SK-N-SH (cell line): ENCODE measurements around the gene TOMM40. TPM values are rescaled to one million over a fixed set of nuclear protein-coding genes. Genes with fewer than 3 reads are reported as not detected.

ENCODE experiments used
- CTCF ChIA-PET: fragments of 300-600, 350-600 bp; formaldehyde crosslinking; extraction: SDS; loops from one replicate; lab custom pipeline; 2021; lab: Yijun Ruan, JAX
- POLR2A ChIA-PET: fragments of 350-600 bp; sonication (Branson Sonifier 250); formaldehyde crosslinking; extraction: SDS; loops from one replicate; lab custom pipeline; 2020; ENCODE audit warnings: antibody characterized with exemption, inconsistent platforms; lab: Yijun Ruan, JAX
- DNase-seq: peaks from one replicate; pipeline ENCODE4 v3.0.0; 2012
- H2AFZ ChIP-seq: fragments of 200-600 bp; sonication (generic); 2 replicates; pipeline ENCODE4 v1.8.1; 2016; ENCODE audit warnings: antibody characterized with exemption, mild to moderate bottlenecking, low read depth
- H3F3A ChIP-seq: fragments of 200-600 bp; sonication (generic); replicated peaks from 2 replicates; pipeline ENCODE3; 2016; ENCODE audit warnings: antibody characterized with exemption, mild to moderate bottlenecking; ENCODE audit not compliant: insufficient read depth
- H3K27ac ChIP-seq, 2 experiments: fragments of 200-500 bp in 1 of 2; fragments of 200-600 bp in 1 of 2; sonication (Bioruptor generic) in 1 of 2; sonication (generic), shearing (Covaris generic) in 1 of 2; 2 replicates each; pipeline versions ENCODE4 v1.5.1 to v1.6.1; 2014 to 2016; ENCODE audit warnings: low read depth in 2 of 2, inconsistent platforms in 1 of 2, low read length in 1 of 2, mild to moderate bottlenecking in 1 of 2, mixed read lengths in 1 of 2
- H3K27me3 ChIP-seq: fragments of 200-600 bp; sonication (generic), shearing (Covaris generic); 2 replicates; pipeline ENCODE4 v1.6.1; 2016; ENCODE audit warnings: mixed run types; ENCODE audit not compliant: insufficient read depth
- H3K36me3 ChIP-seq, 2 experiments: fragments of 200-500 bp in 1 of 2; fragments of 200-600 bp in 1 of 2; sonication (Bioruptor generic) in 1 of 2; sonication (generic) in 1 of 2; replicated peaks in 1 of 2; 2 replicates each; pipeline versions ENCODE3 to v1.5.1; 2014 to 2016; ENCODE audit warnings: low read length in 1 of 2, mild to moderate bottlenecking in 1 of 2; ENCODE audit not compliant: insufficient read depth in 2 of 2, control insufficient read depth in 1 of 2
- H3K4me1 ChIP-seq, 2 experiments: fragments of 200-500 bp in 1 of 2; fragments of 200-600 bp in 1 of 2; sonication (Bioruptor generic) in 1 of 2; sonication (generic), shearing (Covaris generic) in 1 of 2; 2 replicates each; pipeline versions ENCODE4 v1.5.1 to v1.6.1; 2014 to 2016; ENCODE audit warnings: low read depth in 1 of 2, low read length in 1 of 2, mixed run types in 1 of 2; ENCODE audit not compliant: insufficient read depth in 2 of 2, control insufficient read depth in 1 of 2
- H3K4me2 ChIP-seq: fragments of 200-600 bp; sonication (generic), shearing (Covaris generic); 2 replicates; pipeline ENCODE4 v1.6.1; 2017; ENCODE audit warnings: mixed run types
- H3K4me3 ChIP-seq, 2 experiments: fragments of 200-500 bp in 1 of 2; fragments of 200-600 bp in 1 of 2; sonication (Bioruptor generic) in 1 of 2; sonication (generic), shearing (Covaris generic) in 1 of 2; 2 replicates each; pipeline versions ENCODE4 v1.5.1 to v1.8.1; 2014 to 2016; ENCODE audit warnings: low read depth in 2 of 2, inconsistent platforms in 1 of 2, low read length in 1 of 2, mild to moderate bottlenecking in 1 of 2, mixed read lengths in 1 of 2, moderate library complexity in 1 of 2
- H3K79me2 ChIP-seq: fragments of 200-600 bp; sonication (generic); 2 replicates; pipeline ENCODE4 v1.8.1; 2017; ENCODE audit warnings: mild to moderate bottlenecking; ENCODE audit not compliant: insufficient read depth
- H3K9ac ChIP-seq: fragments of 200-600 bp; sonication (generic); 2 replicates; pipeline ENCODE4 v1.6.1; 2017; ENCODE audit warnings: mixed run types
- H3K9me2 ChIP-seq: fragments of 200-600 bp; sonication (generic); 2 replicates; pipeline ENCODE4 v1.6.1; 2017; ENCODE audit warnings: mixed run types
- H3K9me3 ChIP-seq: fragments of 200-600 bp; sonication (generic); 2 replicates; pipeline ENCODE4 v1.6.1; 2017; ENCODE audit warnings: mixed run types, mild to moderate bottlenecking, moderate library complexity
- H4K20me1 ChIP-seq: fragments of 200-600 bp; sonication (generic); 2 replicates; pipeline ENCODE4 v1.6.1; 2017; ENCODE audit warnings: mild to moderate bottlenecking, mixed run types; ENCODE audit not compliant: insufficient read depth
- CTCF ChIP-seq: fragments of 200-600 bp; sonication (generic); IDR thresholded peaks from 2 replicates; pipeline ENCODE4 v1.6.1; 2017; ENCODE audit warnings: antibody characterized with exemption, mild to moderate bottlenecking, moderate library complexity
- EZH2phosphoT487 ChIP-seq: fragments of 200-600 bp; sonication (generic); IDR thresholded peaks from 2 replicates; pipeline ENCODE4 v1.6.1; 2017; ENCODE audit warnings: low read depth, mixed run types, mild to moderate bottlenecking, antibody characterized with exemption, moderate library complexity, borderline replicate concordance
- IRF3 ChIP-seq: fragments of 150-350 bp; IDR thresholded peaks from 2 replicates; pipeline ENCODE4 v1.6.1; 2016; ENCODE audit warnings: mild to moderate bottlenecking, low read depth, low read length
- JUND ChIP-seq: IDR thresholded peaks from 2 replicates; pipeline ENCODE4 v1.4.0; 2012
- MAX ChIP-seq: IDR thresholded peaks from 2 replicates; pipeline ENCODE4 v1.4.0; 2012; ENCODE audit warnings: low read depth
- NRF1 ChIP-seq: IDR thresholded peaks from 2 replicates; pipeline ENCODE4 v1.6.1; 2012; ENCODE audit warnings: low read depth, mild to moderate bottlenecking, low read length
- PBX3 ChIP-seq: IDR thresholded peaks from 2 replicates; pipeline ENCODE4; 2012
- POLR2AphosphoS5 ChIP-seq: IDR thresholded peaks from 2 replicates; pipeline ENCODE4 v1.6.1; 2012; ENCODE audit warnings: low read depth, low read length
- RAD21 ChIP-seq: IDR thresholded peaks from 2 replicates; pipeline ENCODE4 v1.6.1; 2012; ENCODE audit warnings: mild to moderate bottlenecking, low read length
- REST ChIP-seq: IDR thresholded peaks from 2 replicates; pipeline ENCODE4 v1.6.1; 2012; ENCODE audit warnings: mild to moderate bottlenecking, low read depth, low read length, moderate library complexity
- TCF12 ChIP-seq: IDR thresholded peaks from 2 replicates; pipeline ENCODE4 v1.4.0; 2012
- TEAD4 ChIP-seq: IDR thresholded peaks from 2 replicates; pipeline ENCODE4 v1.4.0; 2012; ENCODE audit warnings: mild to moderate bottlenecking, borderline replicate concordance; ENCODE audit not compliant: insufficient read depth
- YY1 ChIP-seq: IDR thresholded peaks from 2 replicates; pipeline ENCODE4 v1.4.0; 2012; ENCODE audit warnings: low read depth, mild to moderate bottlenecking
- ZBTB33 ChIP-seq: IDR thresholded peaks from 2 replicates; pipeline ENCODE4 v1.4.0; 2012; ENCODE audit warnings: low read depth, borderline replicate concordance
- WGBS: methylation state at CpG from one replicate; pipeline ENCODE4 v1.1.6; 2017; ENCODE audit warnings: low lambda C conversion rate; 5-methylcytosine and 5-hydroxymethylcytosine counted together
- polyA plus RNA-seq, 3 experiments: library from polyadenylated mRNA; depleted of rRNA; stranded (reverse); fragments of >200 nt; gene quantifications; 2 replicates each; pipeline ENCODE4 v1.2.3, GENCODE V29; 2012

The TOMM40 gene
- polyA plus RNA-seq, 1 of the 3 experiments (the other 2 are of a cell fraction): 78.9 TPM

GRCh38 chr19:44897835-44898234, 6.8 kb downstream of the TOMM40 start (continued):
- TF ChIP-seq CTCF (no peak), TEAD4 (no peak), REST (no peak), PBX3 (no peak), POLR2AphosphoS5 (no peak), NRF1 (no peak), JUND (no peak)

- H3K36me3 ChIP-seq: peaks cover 28 to 29% of the 10 kb centered on the region in 2 experiments
- POLR2A ChIA-PET: no interaction called here
- WGBS: 100% methylated on average over 6 of the region's 19 CpGs
- peaks cover 13% of the 10 kb centered on the region; the same call in 1 of the 2 replicates for H3K79me2 ChIP-seq
- H3K9me3 ChIP-seq: no peaks in the 10 kb centered on the region
- no peak overlapping the region for H3K4me3 ChIP-seq
- H3K27ac ChIP-seq: no peak overlapping the region
- no peak for DNase-seq
- no peak overlapping the region for H2AFZ ChIP-seq
- peaks cover 0 to 8% of the 10 kb centered on the region in 2 experiments; a peak in 1 of 4 replicates for H3K4me1 ChIP-seq
- CTCF ChIA-PET: interaction anchor here (0.7 to 1.2 kb wide), 2 partner anchors 51 to 52 kb away, joined by 3 to 6 read pairs; no protein-coding TSS in a partner anchor
- no peaks in the 10 kb centered on the region for H3K9me2 ChIP-seq
- H3K4me2 ChIP-seq: no peak overlapping the region
- H3F3A ChIP-seq: peaks cover 15% of the 10 kb centered on the region
- no peaks in the 10 kb centered on the region for H4K20me1 ChIP-seq
- H3K27me3 ChIP-seq: no peaks in the 10 kb centered on the region
- H3K9ac ChIP-seq: no peak overlapping the region
- TF ChIP-seq RAD21: no peak
- no peak for TF ChIP-seq IRF3
- TF ChIP-seq ZBTB33: no peak
- no peak for TF ChIP-seq YY1
- TF ChIP-seq MAX: no peak
- TF ChIP-seq CTCF: no peak
- TF ChIP-seq EZH2phosphoT487: no peak
- no peak for TF ChIP-seq TCF12
Measured at GRCh38 chr19:44900328-44901244, 9.5 kb downstream of the TOMM40 start.
